Thoracic aorta (tissue), 2 donors: ENCODE results near the gene NECAP2. TPM values are rescaled to one million over a fixed set of nuclear protein-coding genes. Genes with fewer than 3 reads are reported as not detected.

Source experiments
- ATAC-seq: fragments of 150-250 bp; one replicate; pipeline ENCODE4 v1.8.0; 2017; ENCODE audit warnings: low read depth; ENCODE audit not compliant: insufficient number of reproducible peaks, low FRiP score
- DNase-seq: peaks from one replicate; pipeline ENCODE4 v3.0.0-alpha.2; 2020; ENCODE audit warnings: low spot score
- H3K27ac ChIP-seq, 2 donors: fragments of 200-600 bp; sonication (generic); 1 replicate in 1 of 2; 2 replicates in 1 of 2; pipeline ENCODE4 v1.5.1; 2016; ENCODE audit warnings: mild to moderate bottlenecking in 2 of 2, moderate library complexity in 2 of 2
- H3K27me3 ChIP-seq: fragments of 200-600 bp; sonication (generic); replicated peaks from 2 replicates; pipeline ENCODE4 v1.6.0; 2016; ENCODE audit warnings: mild to moderate bottlenecking; ENCODE audit not compliant: insufficient read depth
- H3K36me3 ChIP-seq: fragments of 200-600 bp; sonication (generic); one replicate; pipeline ENCODE4 v1.5.1; 2016
- H3K4me1 ChIP-seq, 2 donors: fragments of 200-600 bp; sonication (generic); 1 replicate in 1 of 2; 2 replicates in 1 of 2; pipeline versions ENCODE4 v1.5.1 to v1.6.0; 2016; ENCODE audit warnings: low read depth in 2 of 2, mild to moderate bottlenecking in 1 of 2; ENCODE audit not compliant: control insufficient read depth in 1 of 2
- H3K4me3 ChIP-seq: fragments of 200-600 bp; sonication (generic); 2 replicates; pipeline ENCODE4 v1.5.1; 2016; ENCODE audit warnings: mild to moderate bottlenecking
- H3K9me3 ChIP-seq: fragments of 200-600 bp; sonication (generic); 2 replicates; pipeline ENCODE4 v1.5.1; 2016
- total RNA-seq, 2 donors: library from RNA; depleted of rRNA; stranded (reverse); fragments of >200 nt; gene quantifications; one replicate each; pipeline versions ENCODE4 v1.1.0 to v1.2.3, GENCODE V29; 2016
- TF ChIP-seq, protein P1 (sequence below): fragments of 200-600 bp; sonication (generic); IDR thresholded peaks from one replicate; pipeline ENCODE4 v1.5.1; 2019; ENCODE audit warnings: antibody characterized with exemption

The NECAP2 gene
- total RNA-seq, 2 donors from 2014 or later = 38.9 to 55.1 TPM

DNA sequence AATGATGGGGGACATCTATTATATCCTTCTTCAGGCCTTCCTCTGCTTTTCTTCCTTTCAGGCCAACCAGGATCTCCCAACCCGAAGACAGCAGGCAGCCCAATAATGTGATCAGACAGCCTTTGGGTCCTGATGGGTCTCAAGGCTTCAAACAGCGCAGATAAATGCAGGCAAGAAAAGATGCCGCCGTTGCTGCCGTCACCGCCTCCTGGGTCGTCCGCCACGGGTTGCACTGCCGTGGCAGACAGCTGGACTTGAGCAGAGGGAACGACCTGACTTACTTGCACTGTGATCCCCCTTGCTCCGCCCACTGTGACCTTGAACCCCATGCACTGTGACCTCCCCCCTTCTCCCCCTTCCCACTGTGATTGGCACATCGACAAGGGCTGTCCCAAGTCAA, 45.5 kb upstream of the NECAP2 start:
- no peaks in the 10 kb centered on the region for H3K27me3 ChIP-seq
- H3K4me3 ChIP-seq = no peak overlapping the region
- no peak for DNase-seq
- H3K9me3 ChIP-seq = no peaks in the 10 kb centered on the region
- H3K36me3 ChIP-seq = peaks cover 13% of the 10 kb centered on the region
- no peak overlapping the region for H3K27ac ChIP-seq
- H3K4me1 ChIP-seq = peaks cover 31 to 56% of the 10 kb centered on the region in 2 donors
- TF ChIP-seq, protein P1, sequence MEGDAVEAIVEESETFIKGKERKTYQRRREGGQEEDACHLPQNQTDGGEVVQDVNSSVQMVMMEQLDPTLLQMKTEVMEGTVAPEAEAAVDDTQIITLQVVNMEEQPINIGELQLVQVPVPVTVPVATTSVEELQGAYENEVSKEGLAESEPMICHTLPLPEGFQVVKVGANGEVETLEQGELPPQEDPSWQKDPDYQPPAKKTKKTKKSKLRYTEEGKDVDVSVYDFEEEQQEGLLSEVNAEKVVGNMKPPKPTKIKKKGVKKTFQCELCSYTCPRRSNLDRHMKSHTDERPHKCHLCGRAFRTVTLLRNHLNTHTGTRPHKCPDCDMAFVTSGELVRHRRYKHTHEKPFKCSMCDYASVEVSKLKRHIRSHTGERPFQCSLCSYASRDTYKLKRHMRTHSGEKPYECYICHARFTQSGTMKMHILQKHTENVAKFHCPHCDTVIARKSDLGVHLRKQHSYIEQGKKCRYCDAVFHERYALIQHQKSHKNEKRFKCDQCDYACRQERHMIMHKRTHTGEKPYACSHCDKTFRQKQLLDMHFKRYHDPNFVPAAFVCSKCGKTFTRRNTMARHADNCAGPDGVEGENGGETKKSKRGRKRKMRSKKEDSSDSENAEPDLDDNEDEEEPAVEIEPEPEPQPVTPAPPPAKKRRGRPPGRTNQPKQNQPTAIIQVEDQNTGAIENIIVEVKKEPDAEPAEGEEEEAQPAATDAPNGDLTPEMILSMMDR = no peak
- ATAC-seq = no peak

DNA sequence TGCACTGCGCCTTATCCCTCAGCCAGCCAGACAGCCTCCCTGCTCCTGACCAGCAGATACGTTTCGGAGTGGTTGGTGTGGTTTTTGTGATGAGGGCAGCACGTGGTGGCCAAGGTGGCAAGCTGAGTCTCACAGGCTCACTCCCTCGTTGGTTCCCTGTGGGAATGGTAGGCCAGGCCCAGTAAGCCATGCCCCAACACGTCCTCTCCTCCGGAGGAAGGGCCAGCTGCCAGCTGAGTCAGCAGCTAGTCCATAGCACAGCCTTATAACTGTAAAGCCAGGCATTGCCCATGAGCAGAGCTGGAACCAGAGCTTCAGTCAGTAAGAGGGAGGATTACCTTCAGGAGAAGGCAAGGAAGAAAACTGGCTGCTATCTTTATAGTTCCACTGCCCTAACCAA, 43.9 kb upstream of the NECAP2 start:
- peaks cover 13% of the 10 kb centered on the region for H3K36me3 ChIP-seq
- no peak for DNase-seq
- H3K27ac ChIP-seq = no peak overlapping the region
- no peak overlapping the region for H3K4me3 ChIP-seq
- H3K4me1 ChIP-seq = peaks cover 24 to 41% of the 10 kb centered on the region in 2 donors
- no peak for ATAC-seq
- TF ChIP-seq, protein P1 = no peak
- no peaks in the 10 kb centered on the region for H3K27me3 ChIP-seq
- H3K9me3 ChIP-seq = no peaks in the 10 kb centered on the region

DNA sequence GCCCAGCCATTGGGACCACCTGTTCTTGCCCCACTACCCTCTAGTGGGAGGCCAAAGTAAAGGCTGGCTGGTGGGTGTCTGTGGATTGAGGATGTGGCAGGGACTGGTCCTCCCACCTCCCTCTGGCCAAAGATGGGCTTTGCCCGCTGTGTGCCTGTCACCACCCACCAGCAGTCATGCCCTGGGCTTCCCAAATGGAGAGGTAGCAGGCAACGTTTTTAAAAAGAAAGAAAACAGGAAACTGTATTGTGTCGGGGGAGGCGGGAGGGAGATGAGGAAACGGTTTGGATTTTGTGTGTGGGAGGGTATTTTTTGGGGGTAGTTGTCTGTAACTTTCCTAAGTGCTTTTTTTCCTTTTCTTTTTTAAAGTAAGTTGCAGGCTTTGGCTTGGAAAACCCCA, 43.4 kb upstream of the NECAP2 start:
- Histone ChIP-seq H3K4me3 (no peak overlapping the region), H3K36me3 (peaks cover 13% of the 10 kb centered on the region), H3K9me3 (no peaks in the 10 kb centered on the region), H3K4me1 (peaks cover 19 to 36% of the 10 kb centered on the region in 2 donors), H3K27ac (no peak overlapping the region), H3K27me3 (no peaks in the 10 kb centered on the region)
- TF ChIP-seq, protein P1 = no peak
- DNase-seq (no peak), ATAC-seq (no peak)

DNA sequence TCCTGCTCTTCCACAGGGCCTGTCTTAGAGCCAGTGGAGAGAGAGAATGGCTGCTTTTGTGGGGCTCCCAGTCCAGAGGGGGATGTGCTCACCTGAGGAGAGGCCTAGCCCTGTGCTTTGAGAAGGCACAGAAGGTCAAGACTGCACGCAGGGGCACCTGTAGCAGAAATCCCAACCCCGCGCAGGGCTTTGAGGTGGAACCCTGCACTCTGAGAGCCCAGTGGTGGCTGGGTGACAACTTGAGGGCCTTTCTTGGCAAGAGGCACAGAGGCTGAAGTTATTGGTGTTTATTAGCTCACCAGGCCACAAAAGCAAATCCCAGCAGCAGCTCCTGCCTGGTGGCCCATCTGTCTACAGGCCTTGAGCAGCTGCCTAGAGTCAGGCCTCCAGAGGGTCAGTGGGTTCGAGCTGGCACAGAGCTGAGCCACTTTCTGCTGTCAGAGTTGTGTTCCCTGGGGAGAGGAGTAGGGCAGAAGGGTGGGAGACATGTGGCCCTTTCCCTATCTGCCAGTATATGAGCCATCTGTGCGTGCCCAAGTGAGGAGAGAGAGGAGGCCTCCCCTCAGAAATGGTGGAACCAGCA, 42.1 kb upstream of the NECAP2 start:
- DNase-seq (no peak), ATAC-seq (no peak)
- H3K27ac ChIP-seq = no peak overlapping the region
- H3K36me3 ChIP-seq = peaks cover 13% of the 10 kb centered on the region
- H3K27me3 ChIP-seq = no peaks in the 10 kb centered on the region
- TF ChIP-seq, protein P1 = no peak
- H3K4me3 ChIP-seq = no peak overlapping the region
- no peaks in the 10 kb centered on the region for H3K9me3 ChIP-seq
- peaks cover 7 to 22% of the 10 kb centered on the region in 2 donors for H3K4me1 ChIP-seq

DNA sequence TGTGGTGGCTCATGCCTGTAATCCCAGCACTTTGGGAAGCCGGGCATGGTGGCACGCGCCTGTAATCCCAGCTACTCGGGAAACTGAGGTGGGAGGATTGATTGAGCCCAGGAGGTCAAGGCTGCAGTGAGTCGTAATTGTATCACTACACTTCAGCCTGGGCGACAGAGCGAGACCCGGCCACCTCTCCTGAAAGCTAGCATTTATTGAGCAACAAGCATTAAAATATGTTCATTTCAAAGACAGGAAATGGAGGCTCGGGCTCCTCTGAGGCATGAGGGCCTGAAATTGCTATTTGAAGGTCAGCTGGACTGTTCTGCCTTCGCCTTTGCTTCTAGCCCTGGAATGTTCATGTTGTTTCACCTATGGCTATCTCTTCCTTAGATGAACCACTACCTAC, 37.8 kb upstream of the NECAP2 start:
- Histone ChIP-seq H3K27me3 (no peaks in the 10 kb centered on the region), H3K9me3 (no peaks in the 10 kb centered on the region), H3K36me3 (peaks cover 5% of the 10 kb centered on the region), H3K27ac (no peak overlapping the region), H3K4me3 (no peak overlapping the region), H3K4me1 (no peaks in the 10 kb centered on the region)
- DNase-seq = no peak
- no peak for ATAC-seq
- TF ChIP-seq, protein P1 = no peak
